HTERT RPE-1 (cell line): Measurements from ENCODE around the gene ASB8.

Source experiments
- in situ Hi-C: fragments of 300-500 bp; cut with MboI; formaldehyde crosslinking; loops from 4 replicates; pipeline ENCODE4 v1.14.3; 2020; ENCODE audit warnings: low sequenced_read_pairs

The ASB8 gene

GRCh38 chr12:48106681-48107613, 50.4 kb downstream of the ASB8 start:
- in situ Hi-C loops, result no loop called here

GRCh38 chr12:48105867-48106680, 51.2 kb downstream of the ASB8 start, which contains the start of gene SENP1:
Gene SENP1, minus strand, starts transcription at chr12:48106079. Its CDS starts 4,607 bp downstream, at chr12:48101472.
- in situ Hi-C loops, result no loop called here

GRCh38 chr12:48105321-48105866, 51.9 kb downstream of the ASB8 start:
- in situ Hi-C loops, result no loop called here

GRCh38 chr12:48104531-48104930, 52.8 kb downstream of the ASB8 start:
- in situ Hi-C loops, result no loop called here
